CD4-positive, alpha-beta T cell treated with Interleukin-10 for 1 hour (primary cell): ENCODE measurements around the gene SLC12A7.
"Not testable (repeated sequence)": the region's sequence is repeated elsewhere in the genome, so short reads cannot be mapped to it uniquely, and the experiment has no call there.

Experiments
- DNase-seq: peaks from one replicate; pipeline ENCODE4 v3.0.0-alpha.2; 2020

SLC12A7 gene

GRCh38 chr5:1076406-1076805 is 35.5 kb downstream of the SLC12A7 start:
- DNase-seq, result no peak

DNA sequence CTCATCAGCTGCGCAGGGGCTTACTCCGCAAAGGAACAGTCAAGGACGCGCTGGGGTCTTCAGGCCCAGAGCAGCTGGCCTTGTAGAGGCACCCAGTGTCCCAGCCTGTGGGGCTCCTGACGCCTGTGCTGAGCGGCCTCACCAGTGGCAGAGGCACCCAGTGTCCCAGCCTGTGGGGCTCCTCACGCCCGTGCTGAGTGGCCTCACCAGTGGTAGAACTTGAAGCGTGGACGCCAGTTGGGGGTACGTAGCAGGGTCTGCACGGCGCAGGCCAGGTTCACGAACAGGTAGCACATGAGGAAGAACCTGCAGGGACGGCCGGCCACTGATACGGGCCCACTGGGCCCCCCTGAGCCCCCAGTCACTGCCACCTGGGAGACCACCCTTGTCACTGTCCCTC is 35.9 kb downstream of the SLC12A7 start:
- no peak for DNase-seq

GRCh38 chr5:1075555-1075881 is 36.3 kb downstream of the SLC12A7 start:
- DNase-seq, result no peak

- DNase-seq, result no peak
Observed at GRCh38 chr5:1074816-1075554, 36.9 kb downstream of the SLC12A7 start.

GRCh38 chr5:1074226-1074625 is 37.6 kb downstream of the SLC12A7 start:
- no peak for DNase-seq

GRCh38 chr5:1073239-1074102 is 38.4 kb downstream of the SLC12A7 start:
- DNase-seq, result no peak

DNA sequence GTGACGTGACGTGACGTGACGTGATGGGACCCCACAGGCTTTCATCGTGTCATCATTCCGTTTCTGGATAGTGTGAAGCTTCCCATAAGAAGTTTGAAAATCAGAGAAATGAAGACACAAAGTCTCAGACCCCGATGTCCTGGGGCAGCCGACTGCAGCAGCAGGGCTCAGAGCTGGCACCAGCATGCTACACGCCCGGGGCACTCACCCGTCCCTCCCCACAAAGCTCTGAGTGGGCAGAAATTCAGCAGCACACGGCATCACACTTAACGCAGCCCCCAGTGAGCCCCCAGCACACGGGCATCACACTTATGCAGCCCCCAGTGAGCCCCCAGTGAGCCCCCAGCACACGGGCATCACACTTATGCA is 42.2 kb downstream of the SLC12A7 start:
- DNase-seq, result no peak

DNA sequence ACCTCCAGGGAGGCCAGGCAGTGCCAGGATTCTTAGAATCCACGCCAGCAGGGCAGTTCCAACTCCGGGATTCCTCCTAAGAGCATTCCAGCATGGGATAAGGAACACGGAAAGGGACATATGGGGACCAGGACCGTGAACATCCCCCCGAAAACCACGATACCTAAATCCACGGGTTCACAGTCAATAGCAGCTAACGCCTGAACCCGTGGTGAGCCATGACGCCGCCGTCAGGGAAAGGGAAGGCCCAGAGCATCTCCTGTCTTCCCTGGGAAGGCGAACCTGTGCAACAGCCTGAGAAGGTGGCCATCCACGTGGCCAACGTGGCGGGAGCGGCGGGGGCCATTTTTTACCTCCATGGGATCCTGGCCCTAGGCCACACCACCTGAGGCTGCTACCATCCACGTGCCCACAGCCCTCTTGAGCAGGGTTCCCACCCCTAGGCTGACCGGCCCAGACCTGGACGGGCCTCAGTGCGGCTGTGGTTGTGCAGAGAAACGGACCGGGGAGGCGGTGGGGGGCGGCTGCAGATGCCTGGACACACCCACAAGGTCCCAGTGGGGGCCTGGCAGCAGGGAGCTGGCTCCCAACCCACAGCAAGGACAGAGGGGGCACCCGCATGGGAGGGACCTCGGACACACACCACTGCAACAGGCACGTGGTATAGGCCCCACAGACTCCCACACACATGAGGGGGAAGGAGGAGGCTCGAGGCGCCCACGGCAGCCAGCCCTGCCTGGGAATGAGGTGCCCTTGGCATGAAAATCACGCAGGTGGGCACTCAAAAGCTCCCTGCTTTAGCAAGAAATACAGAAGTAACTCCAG is 42.8 kb downstream of the SLC12A7 start:
- DNase-seq, result no peak

DNA sequence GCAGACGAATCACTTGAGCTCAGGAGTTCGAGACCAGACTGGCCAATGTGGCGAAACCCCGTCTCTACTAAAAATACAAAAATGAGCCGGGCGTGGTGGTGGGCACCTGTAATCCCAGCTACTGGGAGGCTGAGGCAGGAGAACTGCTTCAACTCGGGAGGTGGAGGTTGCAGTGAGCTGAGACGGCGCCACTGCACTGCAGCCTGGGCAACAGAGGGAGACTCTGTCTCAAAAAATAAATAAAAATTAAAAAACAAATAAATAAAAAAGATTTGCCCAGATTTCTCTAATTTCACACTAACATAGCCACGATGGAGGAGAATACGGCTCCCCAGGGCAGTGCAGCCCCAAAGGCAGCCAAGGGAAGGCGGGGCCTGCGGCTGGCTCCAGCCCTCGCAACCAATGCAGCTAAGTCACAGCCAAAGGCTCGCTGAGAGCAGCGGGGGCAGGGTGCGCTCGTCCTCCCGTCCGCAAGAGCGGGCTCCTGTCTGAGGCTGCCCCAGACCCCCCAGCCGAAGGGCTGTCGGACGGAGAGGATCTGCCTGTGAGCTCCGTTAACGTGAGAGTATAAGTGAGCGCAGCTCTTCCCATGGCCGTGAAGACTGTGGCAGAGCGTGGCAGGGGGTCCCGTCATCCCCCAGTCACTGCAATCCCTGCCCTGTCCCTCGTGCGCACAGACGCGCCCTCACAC is 43.5 kb downstream of the SLC12A7 start:
- no peak for DNase-seq

DNA sequence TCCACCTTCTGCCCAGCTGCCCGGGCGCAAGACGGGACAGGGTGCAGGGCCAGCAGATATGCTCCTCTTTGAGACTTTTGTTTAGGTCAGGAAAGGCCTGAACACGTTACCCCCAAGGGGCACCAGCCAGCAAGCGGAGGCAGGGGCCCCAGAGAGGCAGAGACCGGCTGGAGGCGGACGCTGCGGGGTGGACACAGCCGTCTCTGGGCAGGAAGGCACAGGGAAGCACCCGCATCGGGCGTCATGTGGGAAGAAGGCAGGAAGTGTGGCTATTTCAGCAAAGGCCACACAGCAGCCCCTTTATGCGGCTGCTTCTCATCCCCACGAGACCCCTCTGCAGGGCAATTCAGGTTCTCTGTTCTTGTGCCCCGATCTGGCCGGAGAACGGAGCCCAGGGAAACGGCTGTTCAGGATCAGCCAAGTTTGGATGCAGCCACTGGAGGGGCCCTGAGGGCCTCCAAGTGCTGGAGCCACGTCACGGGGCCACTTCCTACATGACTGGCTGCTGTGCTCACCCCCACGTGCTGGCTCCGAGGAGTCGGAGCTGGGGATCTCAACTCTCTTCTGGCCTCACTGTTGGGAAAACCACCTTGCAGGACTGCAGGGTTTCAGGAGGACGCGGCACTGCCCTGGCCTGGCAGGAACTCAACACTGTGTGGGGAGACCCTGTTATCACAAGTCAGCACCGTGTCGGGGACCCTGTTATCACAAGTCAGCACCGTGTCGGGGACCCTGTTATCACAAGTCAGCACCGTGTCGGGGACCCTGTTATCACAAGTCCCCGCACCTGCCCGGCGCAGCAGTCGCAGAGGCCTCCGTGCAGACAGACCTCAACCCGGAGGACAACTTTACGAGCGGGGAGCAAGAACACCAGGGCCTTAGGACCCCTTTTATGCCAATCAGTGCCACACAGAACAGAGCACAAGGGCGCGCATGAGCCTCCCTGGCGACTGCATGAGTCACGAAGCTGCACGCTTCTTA is 44.4 kb downstream of the SLC12A7 start:
- DNase-seq, result no peak

DNA sequence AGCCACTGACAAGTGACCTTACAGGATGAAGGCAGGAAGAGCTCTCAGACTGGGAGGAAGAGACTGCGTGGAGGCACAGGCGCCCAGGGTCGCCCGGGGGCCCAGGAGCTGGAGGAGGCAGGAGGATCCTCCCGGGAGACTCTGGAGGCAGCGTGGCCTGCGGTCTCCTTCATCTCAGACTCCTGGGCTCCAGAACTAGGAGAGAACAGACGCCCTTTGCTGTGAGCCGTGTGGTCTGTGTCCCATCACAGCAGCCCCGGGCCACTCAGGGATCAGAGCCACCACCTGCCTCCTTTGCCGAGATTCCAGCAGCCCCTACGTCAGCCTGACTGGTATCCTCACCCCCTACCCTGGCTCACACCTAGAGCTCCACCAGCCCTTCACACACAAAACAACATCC is 45.2 kb downstream of the SLC12A7 start:
- DNase-seq, result no peak

- no peak for DNase-seq
Observed at GRCh38 chr5:1065891-1066650, 45.8 kb downstream of the SLC12A7 start.

DNA sequence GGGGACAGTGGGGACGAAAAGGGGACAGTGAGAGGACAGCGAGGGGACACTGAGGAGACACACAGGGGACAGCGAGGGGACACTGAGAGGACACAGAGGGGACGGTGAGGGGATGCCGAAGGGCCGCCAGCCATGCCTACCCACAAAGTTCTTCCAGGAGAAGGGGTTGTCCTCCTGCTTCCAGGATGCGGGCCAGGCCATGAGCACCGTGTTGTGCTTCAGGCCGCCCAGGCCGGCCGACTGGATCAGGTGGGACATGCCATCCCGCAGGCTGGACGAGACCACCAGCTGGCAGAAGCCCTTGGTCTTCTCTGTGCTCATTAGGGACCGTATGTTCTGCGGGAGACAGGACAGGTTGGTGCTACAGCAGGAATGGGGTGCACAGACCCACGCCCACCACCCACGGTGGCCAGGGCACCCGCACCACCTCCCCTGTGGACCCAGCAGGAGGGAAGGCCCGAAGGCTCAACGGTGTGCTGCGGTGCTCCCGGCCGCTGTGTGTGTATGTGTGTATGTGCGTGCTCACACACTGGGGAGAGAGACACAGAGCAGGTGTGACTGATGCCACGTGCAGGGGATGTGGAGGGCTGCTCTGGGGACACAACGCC is 46.6 kb downstream of the SLC12A7 start:
- no peak for DNase-seq

DNA sequence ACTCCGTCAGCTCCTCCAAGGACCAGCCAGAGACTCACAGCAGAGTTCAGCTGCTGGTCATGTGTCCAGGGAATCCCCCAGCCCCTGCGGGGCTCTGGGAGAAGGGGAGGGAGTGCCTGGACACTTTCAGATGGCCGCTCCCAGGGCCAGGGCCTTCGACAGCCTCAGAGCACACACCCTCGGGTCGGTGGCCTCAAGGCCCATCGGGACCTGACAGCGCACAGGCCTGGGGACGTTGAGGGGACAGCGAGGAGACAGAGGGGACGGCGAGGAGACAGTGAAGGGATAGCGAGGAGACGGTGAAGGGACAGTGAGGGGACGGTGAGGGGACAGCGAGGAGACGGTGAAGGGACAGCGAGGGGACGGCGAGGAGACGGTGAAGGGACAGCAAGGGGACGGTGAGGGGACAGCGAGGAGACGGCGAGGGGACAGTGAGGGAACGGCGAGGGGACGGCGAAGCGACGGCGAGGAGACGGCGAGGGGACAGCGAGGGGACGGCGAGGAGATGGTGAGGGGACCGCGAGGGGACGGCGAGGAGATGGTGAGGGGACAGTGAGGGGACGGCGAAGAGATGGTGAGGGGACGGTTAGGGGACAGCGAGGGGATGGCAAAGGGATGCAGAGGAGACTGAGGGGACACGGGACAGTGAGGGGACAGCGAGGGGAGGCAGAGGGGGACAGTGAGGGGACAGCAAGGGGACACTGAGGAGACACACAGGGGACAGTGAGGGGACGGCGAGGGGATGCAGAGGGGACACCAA is 47.3 kb downstream of the SLC12A7 start:
- DNase-seq, result no peak

- DNase-seq, result no peak
Observed at GRCh38 chr5:1063661-1064382, 48.0 kb downstream of the SLC12A7 start.

GRCh38 chr5:1062761-1063568 is 48.9 kb downstream of the SLC12A7 start:
- DNase-seq, result no peak

GRCh38 chr5:1061916-1062315 is 49.9 kb downstream of the SLC12A7 start:
- no peak for DNase-seq

DNA sequence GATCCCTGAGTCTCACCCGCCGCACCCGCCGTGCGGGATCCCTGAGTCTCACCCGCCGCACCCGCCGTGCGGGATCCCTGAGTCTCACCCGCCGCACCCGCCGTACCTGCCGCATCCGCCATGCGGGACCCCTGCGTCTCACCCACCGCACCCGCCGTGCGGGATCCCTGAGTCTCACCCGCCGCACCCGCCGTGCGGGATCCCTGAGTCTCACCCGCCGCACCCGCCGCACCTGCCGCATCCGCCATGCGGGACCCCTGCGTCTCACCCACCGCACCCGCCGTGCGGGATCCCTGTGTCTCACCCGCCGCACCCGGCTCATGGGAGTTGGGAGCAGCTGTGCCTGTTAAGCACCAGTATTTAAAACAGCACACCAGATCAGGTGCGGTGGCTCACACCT is 50.6 kb downstream of the SLC12A7 start:
- not testable (repeated sequence) for DNase-seq
